HG03175 (cell line): Measurements from ENCODE around the gene DRGX.

ENCODE experiments used
- ATAC-seq: cut with Tn5 transposase; IDR thresholded peaks from one replicate; pipeline ENCODE4 v1.9.1; 2021; ENCODE audit warnings: mild to moderate bottlenecking, moderate library complexity; ENCODE audit not compliant: unreplicated experiment

The DRGX gene

DNA sequence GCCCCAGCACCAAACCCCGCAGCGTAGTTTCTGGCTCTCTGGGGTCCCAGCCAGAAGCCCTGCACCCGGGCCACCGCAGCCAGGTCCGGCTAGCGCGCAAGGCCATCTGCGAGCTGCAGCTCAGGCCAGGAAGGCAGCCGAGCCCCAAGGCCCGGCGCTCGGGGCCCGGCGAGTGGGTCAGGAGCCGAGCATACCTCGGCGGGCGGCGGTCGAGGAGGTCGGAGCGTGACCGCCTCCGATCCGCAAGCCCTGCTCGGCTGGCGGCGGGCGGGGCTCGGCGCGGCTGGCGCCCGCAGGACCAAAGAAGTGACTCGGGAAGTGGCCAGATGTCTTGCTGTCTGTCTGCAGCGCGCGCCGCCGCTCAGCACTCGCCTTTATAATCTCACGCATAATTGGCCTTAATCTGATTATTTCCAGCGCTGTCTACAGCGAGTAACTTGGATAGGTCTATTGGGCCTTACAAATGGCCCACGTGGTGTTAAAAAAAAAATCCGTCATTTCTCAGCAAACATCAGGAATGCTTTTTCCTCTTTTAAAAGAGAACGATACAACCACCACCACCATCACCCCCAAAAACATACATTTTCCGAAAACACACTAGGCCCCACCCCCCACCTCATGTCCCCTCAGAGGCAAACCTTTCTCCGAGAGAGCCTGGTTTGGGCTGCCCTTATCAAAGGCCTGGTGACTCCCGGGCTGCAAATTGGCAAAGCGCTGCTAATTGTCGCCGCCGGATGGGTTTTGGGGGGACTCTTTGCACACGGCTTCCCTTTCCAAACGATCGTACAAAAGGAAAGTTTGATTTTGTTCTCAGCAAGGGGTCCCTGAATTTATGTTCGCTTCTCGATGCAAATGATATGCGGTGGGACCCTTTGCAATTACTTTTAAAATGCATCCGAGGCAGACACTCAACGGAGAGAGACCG, at the start of gene DRGX:
Gene DRGX, minus strand, starts transcription at position 349 of the 925 bp plus-strand sequence. CDS start 649 bp downstream, outside the sequence.
- ATAC-seq = no peak

GRCh38 chr10:49444349-49444748, 48.5 kb upstream of the DRGX start:
- ATAC-seq = no peak

GRCh38 chr10:49442863-49443262, 47.0 kb upstream of the DRGX start:
- no peak for ATAC-seq

- ATAC-seq = no peak
Observed at GRCh38 chr10:49441488-49442476, 45.9 kb upstream of the DRGX start.

GRCh38 chr10:49435225-49435624, 39.3 kb upstream of the DRGX start:
- no peak for ATAC-seq

DNA sequence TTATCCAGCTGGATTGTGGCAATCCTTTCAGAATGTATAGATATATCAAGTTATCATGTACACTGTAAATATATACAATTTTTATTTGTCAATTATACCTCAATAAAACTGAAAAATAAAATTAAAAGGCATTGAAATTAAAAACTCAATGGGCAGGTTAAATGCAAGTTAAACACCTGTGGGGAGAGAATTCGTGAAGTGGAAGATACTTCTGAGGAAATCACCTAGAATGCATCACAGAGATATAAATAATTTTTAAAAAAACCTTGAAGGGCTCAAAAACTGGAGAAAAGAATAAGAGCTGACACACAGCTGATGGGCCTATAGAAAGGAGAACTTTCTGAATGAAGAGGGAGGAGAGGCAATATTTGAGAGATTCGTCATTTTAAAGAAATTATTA, 37.2 kb upstream of the DRGX start:
- ATAC-seq = no peak

DNA sequence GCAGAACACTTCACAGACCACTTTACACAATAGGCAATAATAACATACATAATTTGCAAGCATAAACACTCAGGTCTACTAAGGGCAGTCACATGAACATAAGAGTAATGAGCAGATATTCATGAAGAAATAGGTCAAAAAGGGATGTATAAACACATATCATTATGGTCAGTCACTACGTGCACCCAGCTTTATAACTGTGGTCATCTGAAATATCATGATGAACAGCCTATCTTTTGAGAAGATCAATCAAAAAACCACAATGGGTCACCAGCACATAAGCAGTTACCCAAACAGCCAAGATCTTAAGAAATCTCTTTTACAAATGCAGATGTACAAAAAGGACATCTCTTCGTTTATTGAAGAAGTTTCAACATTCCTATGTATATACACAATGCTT, 35.5 kb upstream of the DRGX start:
- ATAC-seq = no peak

DNA sequence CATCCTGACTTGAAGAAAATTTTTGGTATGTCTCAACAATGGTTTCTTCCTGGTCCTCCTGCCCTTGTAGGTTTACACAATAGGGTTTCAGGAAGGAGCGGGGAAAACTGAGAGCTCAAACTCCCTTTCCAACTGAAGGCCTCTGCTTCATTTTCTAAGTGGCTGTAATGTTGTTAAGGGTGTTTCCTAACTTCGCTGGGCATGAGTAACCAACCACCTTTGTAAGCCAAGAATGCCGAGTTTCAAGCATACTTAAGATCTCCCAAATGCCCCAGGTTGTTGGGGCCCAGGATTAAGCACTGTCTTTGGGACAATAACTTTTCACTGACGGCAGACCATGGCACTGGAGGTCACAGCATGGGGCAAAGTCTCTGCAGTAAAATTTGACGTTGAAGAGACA, 33.6 kb upstream of the DRGX start:
- ATAC-seq = no peak

DNA sequence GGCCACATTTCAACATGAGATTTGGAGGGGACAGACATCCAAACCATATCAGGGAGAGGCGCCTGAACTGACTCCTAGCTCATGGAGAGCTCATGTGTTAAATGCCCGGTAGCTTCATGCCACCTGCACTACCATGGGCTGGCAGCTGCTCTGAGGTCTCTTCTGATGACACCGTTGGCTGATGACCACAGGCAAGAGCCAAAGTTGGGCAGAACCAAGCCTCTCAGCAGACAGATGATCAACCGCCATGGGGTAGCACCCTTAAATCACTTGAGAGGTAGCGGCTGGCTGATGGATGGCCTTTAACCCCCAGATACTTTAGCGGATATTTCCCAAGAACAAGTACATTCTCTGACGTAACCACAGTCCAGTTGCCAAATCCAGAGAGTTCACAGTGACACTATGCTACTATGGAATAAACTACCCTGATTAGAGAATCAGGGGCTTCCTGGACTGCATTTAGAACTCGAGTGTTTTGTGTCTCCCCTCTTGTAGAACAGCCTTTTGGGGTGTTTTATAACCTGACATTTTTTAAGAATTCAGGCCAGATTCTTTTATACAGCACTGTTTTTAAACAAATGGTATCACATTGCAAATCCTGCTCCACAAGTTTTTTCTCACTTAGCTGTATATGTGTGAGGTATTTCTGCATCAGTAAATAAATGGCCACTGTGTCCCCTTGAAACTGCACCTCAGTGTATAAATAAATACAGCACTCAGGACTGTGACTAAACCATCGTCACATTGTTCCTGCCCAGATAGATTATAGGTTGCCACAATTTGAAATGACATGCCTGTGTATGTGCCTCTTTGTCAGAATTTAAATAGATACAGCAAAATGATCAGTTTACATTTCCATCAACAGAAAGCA, 30.8 kb upstream of the DRGX start:
- no peak for ATAC-seq

GRCh38 chr10:49419005-49419404, 23.1 kb upstream of the DRGX start:
- ATAC-seq = no peak

- no peak for ATAC-seq
Observed at GRCh38 chr10:49418328-49418727, 22.4 kb upstream of the DRGX start.

DNA sequence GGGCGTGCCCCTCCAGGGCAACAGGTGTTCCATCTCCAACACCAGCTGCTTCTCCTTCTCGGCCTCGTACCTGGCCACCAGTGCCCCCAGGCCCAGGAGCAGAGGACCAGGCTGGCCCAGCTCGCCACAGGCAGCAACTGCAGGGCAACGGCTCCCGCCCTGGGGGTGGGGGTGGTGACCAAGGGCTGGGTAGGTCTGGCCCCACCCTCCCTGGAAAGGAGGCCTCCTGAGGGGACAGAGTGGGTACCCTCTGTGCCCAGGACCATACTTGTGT, 22.1 kb upstream of the DRGX start:
- no peak for ATAC-seq

GRCh38 chr10:49417311-49418052, 21.6 kb upstream of the DRGX start:
- ATAC-seq = no peak

- ATAC-seq = no peak
Observed at GRCh38 chr10:49415846-49416245, 20.0 kb upstream of the DRGX start.

DNA sequence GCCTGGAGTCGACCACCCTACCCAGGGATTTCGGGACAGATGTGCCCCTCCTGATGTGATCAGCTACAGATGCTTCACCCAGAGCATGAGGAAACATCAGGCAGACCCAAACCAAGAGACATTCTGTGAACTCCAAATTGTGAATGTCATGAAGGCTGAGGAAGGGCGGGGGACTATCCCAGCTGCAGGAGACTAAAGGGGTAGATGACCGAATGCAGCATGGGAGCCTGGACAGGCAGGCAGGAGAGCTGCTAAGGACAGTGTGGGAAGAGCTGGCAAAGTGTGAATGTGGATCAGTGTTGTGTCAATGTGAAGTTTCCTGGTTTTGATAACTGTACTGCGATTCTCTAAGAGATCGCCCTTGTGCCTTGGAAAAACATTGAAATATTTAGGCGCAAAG, 19.2 kb upstream of the DRGX start:
- no peak for ATAC-seq

- no peak for ATAC-seq
Observed at GRCh38 chr10:49414496-49414895, 18.6 kb upstream of the DRGX start.

- no peak for ATAC-seq
Observed at GRCh38 chr10:49412571-49412970, 16.7 kb upstream of the DRGX start.

GRCh38 chr10:49410365-49411074, 14.6 kb upstream of the DRGX start:
- no peak for ATAC-seq

- ATAC-seq = no peak
Observed at GRCh38 chr10:49409755-49410154, 13.9 kb upstream of the DRGX start.
